ENCODE results near the gene NAT9.

The NAT9 gene

DNA sequence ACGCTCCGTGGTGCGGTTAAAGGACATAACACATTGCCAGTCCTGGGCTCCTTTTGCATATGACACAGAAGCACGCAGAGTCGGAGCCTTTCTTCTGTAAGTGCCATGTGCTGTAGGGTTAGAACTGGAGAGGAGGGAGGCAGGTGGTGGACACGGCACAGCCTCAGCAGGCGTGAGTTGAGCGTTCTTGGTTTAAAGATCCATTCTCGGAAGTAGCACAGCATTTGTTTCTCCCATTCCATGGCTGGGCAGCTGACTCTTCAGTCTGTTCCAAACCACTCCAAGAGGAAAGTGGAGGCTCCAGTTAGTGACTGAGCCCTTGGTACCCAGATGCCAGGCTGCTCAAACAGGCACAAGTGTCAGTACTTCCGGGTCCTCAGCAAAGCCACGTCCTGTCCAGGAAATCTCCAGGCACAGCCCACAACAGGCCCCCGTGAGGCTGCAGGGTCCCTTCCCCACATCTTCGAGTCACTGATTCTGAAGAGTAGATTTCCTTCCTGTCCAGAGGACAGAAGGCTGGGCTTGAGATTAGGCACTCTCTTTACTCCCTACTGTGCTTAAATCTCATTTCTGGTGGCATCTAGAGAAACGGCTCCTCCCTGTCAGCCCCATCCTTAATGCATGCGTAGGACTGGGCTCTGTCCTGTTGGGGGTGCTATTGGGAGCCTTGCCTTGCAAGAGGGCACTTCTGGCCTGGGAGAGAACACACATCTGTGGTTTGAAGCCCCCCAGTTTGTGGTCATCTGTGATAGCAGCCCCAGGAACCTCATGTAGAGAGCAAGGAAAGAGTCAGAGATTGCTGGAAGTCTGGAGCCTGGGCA is 39.6 kb upstream of the NAT9 start:
- 84 to 85% methylated on average over 15 of the region's 15 CpGs for WGBS, 2 experiments
- Histone ChIP-seq H3K4me3 (ENCODE audit: insufficient read depth, low read depth, low read length) (no peak overlapping the region), H3K36me3 (ENCODE audit: control insufficient read depth, insufficient read depth, low read length) (no peaks in the 10 kb centered on the region), H3K4me1 (ENCODE audit: control insufficient read depth, insufficient read depth, low read length) (peaks cover 10% of the 10 kb centered on the region), H3K9me3 (ENCODE audit: control insufficient read depth, low read length) (no peaks in the 10 kb centered on the region), H3K27me3 (ENCODE audit: control insufficient read depth, insufficient read depth, low read length, poor library complexity, severe bottlenecking) (no peaks in the 10 kb centered on the region), H3K27ac (ENCODE audit: insufficient read depth, low read depth, low read length, poor library complexity, severe bottlenecking) (no peak overlapping the region)

DNA sequence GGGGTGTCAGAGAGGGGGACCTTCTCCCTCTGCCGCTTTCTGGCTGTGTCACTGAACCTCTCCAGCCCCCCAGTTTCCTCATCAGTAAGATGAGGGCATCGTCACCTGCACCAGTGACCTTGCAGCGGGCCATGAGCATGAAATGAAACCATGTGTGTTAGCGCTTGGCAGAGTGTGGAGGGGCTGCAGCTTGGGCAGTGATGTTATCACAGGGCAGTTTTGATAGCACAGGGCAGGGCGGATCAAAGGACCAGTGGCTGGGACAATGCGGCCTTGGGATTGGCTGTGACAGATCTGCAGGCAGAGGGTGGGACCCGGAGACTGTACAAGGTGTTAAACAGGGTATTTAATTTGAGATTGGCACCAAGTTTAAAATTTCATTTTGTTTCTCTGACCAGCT is 38.9 kb upstream of the NAT9 start:
- H3K4me3 ChIP-seq (ENCODE audit: insufficient read depth, low read depth, low read length): no peak overlapping the region
- H3K4me1 ChIP-seq (ENCODE audit: control insufficient read depth, insufficient read depth, low read length): peaks cover 10% of the 10 kb centered on the region
- 95 to 96% methylated on average over 7 of the region's 7 CpGs for WGBS, 2 experiments
- no peaks in the 10 kb centered on the region for H3K27me3 ChIP-seq (ENCODE audit: control insufficient read depth, insufficient read depth, low read length, poor library complexity, severe bottlenecking)
- H3K27ac ChIP-seq (ENCODE audit: insufficient read depth, low read depth, low read length, poor library complexity, severe bottlenecking): no peak overlapping the region
- H3K9me3 ChIP-seq (ENCODE audit: control insufficient read depth, low read length): no peaks in the 10 kb centered on the region
- no peaks in the 10 kb centered on the region for H3K36me3 ChIP-seq (ENCODE audit: control insufficient read depth, insufficient read depth, low read length)

DNA sequence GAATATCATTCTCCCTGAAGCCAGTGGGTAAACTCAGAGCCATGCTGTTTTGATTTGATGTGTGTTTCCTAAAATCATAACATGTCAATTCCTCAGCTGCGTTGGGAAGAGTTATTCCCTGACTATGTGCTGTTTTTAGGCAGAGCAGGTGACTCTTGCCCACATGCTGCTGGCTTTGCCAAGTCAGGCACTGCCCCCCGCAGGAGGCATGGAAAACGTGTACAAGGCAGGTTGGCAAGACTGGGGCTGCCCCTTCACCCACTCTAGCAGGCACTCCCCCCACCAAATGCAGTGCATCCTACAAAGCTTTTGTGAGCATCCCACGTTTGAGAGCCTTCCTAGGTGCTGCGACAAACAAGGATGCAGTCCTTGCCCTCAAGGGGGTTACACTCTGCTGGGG is 38.3 kb upstream of the NAT9 start:
- WGBS, 2 experiments: 87 to 88% methylated on average over 5 of the region's 5 CpGs

DNA sequence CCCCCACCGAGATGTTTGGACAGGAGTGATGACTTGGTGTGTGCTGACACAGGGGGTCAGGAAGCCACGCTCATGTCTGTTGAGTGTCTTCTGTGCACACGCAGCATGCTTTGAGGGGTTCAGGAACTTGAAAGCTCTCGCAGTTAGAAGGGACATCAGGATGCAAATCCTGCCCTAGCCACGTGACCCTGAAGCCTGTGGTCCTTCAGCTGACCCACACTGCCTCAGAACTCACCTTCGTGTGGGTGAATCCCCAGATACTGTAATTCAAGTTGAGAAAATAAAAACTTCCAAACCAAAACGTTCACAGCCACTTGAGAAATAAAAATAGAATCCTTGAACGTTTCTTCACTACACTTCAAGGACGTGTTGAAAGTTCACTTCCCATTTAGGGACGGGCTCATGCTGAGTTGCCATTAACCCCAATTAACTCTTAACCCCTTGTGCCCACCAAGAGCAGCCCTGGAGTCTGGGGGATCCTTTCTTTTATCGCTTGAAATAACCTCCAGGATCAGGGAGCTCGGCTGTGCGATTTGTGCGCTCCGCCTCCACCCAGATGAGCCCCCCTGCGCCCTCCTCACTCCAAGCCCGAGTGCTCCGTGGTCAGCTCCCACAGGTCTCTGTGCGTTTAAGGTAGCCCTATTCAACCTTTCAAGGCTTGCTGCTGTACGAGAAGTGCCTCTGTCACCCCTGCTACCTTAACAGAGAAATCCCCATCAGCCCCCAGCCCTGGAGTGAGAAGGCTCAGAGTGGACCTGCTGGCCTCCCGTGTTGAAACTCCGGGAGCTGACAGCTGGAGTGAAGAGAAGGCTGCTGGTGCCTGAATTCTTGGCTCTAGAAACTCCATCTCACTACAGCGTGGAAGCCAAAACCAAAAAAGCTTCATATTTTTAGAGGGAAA is 36.2 kb upstream of the NAT9 start:
- H3K27me3 ChIP-seq (ENCODE audit: control insufficient read depth, insufficient read depth, low read length, poor library complexity, severe bottlenecking): no peaks in the 10 kb centered on the region
- no peak overlapping the region for H3K27ac ChIP-seq (ENCODE audit: insufficient read depth, low read depth, low read length, poor library complexity, severe bottlenecking)
- peak overlapping the region; percentile 3 for H3K4me3 ChIP-seq (ENCODE audit: insufficient read depth, low read depth, low read length)
- H3K36me3 ChIP-seq (ENCODE audit: control insufficient read depth, insufficient read depth, low read length): no peaks in the 10 kb centered on the region
- H3K4me1 ChIP-seq (ENCODE audit: control insufficient read depth, insufficient read depth, low read length): peaks cover 10% of the 10 kb centered on the region
- no peaks in the 10 kb centered on the region for H3K9me3 ChIP-seq (ENCODE audit: control insufficient read depth, low read length)
- 45 to 46% methylated on average over 23 of the region's 23 CpGs for WGBS, 2 experiments

More for the DNA sequence above, 38.3 kb upstream of the NAT9 start:
- H3K4me3 ChIP-seq (ENCODE audit: insufficient read depth, low read depth, low read length): no peak overlapping the region
- no peaks in the 10 kb centered on the region for H3K27me3 ChIP-seq (ENCODE audit: control insufficient read depth, insufficient read depth, low read length, poor library complexity, severe bottlenecking)
- peaks cover 10% of the 10 kb centered on the region for H3K4me1 ChIP-seq (ENCODE audit: control insufficient read depth, insufficient read depth, low read length)
- no peaks in the 10 kb centered on the region for H3K9me3 ChIP-seq (ENCODE audit: control insufficient read depth, low read length)
- H3K27ac ChIP-seq (ENCODE audit: insufficient read depth, low read depth, low read length, poor library complexity, severe bottlenecking): no peak overlapping the region
- H3K36me3 ChIP-seq (ENCODE audit: control insufficient read depth, insufficient read depth, low read length): no peaks in the 10 kb centered on the region

DNA sequence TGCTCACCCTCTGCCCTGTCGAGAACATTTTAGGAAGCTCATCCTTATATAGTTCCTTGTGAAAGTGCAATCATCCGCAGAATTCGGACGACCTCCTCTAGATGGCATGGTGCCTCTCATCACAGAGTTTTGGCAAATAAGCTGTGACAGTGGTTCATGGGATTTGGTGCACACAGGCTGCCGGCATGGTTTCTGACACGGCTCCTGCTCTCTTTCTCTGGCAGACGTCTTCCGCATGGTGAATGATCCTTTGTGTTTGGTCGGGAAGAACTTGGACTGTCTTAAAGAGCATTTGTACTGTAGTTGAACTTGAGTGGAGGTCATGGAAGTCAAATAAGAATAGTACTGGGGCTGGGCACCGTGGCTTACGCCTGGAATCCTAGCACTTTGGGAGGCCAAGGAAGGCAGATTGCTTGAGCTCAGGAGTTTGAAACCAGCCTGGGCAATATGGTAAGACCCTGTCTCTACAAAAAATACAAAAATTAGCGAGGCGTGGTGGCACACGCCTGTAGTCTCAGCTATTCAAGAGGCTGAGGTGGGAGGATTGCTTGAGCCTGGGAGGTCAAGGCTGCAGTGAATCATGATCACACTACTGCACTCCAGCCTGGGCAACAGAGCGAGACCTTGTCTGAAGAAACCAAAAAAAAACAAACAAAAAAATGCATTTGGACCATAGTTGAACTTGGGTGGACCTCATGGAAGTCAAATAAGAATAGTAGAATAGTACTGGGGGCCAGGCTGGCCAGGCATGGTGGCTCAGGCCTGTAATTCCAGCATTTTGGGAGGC is 34.7 kb upstream of the NAT9 start:
- H3K9me3 ChIP-seq (ENCODE audit: control insufficient read depth, low read length): no peaks in the 10 kb centered on the region
- H3K4me3 ChIP-seq (ENCODE audit: insufficient read depth, low read depth, low read length): no peak overlapping the region
- WGBS, 2 experiments: 94% methylated on average over 15 of the region's 15 CpGs
- no peak overlapping the region for H3K27ac ChIP-seq (ENCODE audit: insufficient read depth, low read depth, low read length, poor library complexity, severe bottlenecking)
- no peaks in the 10 kb centered on the region for H3K36me3 ChIP-seq (ENCODE audit: control insufficient read depth, insufficient read depth, low read length)
- peaks cover 10% of the 10 kb centered on the region for H3K4me1 ChIP-seq (ENCODE audit: control insufficient read depth, insufficient read depth, low read length)
- H3K27me3 ChIP-seq (ENCODE audit: control insufficient read depth, insufficient read depth, low read length, poor library complexity, severe bottlenecking): no peaks in the 10 kb centered on the region

DNA sequence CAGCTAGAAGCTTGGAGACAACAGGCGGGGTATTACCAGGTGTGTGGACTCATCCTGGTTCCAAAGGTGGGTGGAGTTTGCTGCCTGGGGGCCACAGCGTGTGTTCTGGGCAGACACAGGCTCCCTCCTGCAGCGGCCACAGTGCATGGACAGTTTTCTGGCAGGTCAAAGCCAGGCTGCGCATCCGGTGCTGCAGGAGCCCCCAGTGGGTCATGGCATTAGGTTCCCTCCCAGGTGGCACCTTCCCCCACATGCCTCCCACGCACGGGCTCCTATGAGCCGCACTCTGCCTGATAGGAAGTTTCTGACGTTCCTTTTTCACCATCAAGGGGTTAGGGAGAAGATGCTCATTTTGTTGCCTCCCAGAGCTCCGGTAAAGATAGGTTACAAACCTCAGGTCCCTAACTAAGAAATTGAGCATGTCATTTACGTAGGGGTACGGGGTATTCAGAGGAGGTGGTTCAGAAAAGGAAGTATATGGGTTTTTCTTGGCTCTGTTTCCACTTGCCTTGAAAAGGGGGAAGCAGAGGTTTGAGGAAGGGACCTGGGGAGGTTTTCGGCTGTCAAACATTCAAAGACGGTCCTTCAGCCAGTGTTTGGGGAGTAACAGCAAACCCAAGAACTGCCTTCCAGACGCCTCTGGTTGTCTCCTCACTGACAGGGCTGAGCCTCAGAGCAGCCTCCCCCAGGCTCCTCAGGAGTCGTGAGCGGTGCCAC is 32.7 kb upstream of the NAT9 start:
- H3K36me3 ChIP-seq (ENCODE audit: control insufficient read depth, insufficient read depth, low read length): no peaks in the 10 kb centered on the region
- H3K9me3 ChIP-seq (ENCODE audit: control insufficient read depth, low read length): no peaks in the 10 kb centered on the region
- H3K27me3 ChIP-seq (ENCODE audit: control insufficient read depth, insufficient read depth, low read length, poor library complexity, severe bottlenecking): no peaks in the 10 kb centered on the region
- H3K4me3 ChIP-seq (ENCODE audit: insufficient read depth, low read depth, low read length): no peak overlapping the region
- WGBS, 2 experiments: 91 to 92% methylated on average over 17 of the region's 17 CpGs
- H3K27ac ChIP-seq (ENCODE audit: insufficient read depth, low read depth, low read length, poor library complexity, severe bottlenecking): no peak overlapping the region
- H3K4me1 ChIP-seq (ENCODE audit: control insufficient read depth, insufficient read depth, low read length): peaks cover 10% of the 10 kb centered on the region

DNA sequence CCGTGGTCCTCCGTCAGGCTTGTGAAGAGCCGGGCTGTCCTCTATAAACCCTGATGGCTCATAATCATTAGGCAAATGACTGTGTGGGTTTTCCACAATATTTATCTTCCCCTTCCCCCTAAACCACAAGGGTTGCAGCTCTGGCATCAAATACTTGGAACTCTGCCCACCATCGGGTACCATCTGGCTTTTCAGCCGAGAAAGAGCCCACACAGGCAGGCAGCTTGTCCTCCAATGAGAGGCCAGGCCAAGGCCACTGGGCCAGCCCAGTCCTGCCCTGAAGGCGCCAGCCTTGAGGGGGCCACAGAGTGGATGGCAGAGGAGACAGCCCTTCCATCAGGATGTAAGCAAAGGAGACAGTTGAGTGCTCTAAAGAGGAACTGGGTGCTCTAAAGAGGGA is 31.8 kb upstream of the NAT9 start:
- Histone ChIP-seq H3K4me1 (ENCODE audit: control insufficient read depth, insufficient read depth, low read length) (peaks cover 6% of the 10 kb centered on the region), H3K36me3 (ENCODE audit: control insufficient read depth, insufficient read depth, low read length) (no peaks in the 10 kb centered on the region), H3K27me3 (ENCODE audit: control insufficient read depth, insufficient read depth, low read length, poor library complexity, severe bottlenecking) (no peaks in the 10 kb centered on the region), H3K27ac (ENCODE audit: insufficient read depth, low read depth, low read length, poor library complexity, severe bottlenecking) (no peak overlapping the region), H3K9me3 (ENCODE audit: control insufficient read depth, low read length) (no peaks in the 10 kb centered on the region), H3K4me3 (ENCODE audit: insufficient read depth, low read depth, low read length) (no peak overlapping the region)
- 93 to 94% methylated on average over 6 of the region's 6 CpGs for WGBS, 2 experiments

DNA sequence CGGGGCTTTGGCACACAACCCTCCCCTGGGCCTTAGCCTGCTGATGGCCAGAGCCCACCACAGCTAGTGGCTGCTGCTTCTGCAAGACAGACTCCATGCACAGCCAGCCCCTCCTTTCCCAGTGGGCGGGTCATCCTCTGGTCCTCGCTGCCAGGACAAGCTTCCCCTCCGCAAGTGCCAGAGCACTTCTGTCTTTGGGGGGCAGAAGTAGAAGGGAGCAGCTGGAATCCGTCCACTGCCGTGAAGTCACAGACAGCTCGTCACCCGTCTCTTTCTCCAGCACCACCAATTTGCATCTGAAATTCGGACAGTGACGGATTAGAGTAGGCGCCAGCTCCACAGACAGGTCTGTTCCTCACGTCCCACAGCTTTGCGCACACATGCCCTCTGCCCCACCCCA is 31.3 kb upstream of the NAT9 start:
- Histone ChIP-seq H3K36me3 (ENCODE audit: control insufficient read depth, insufficient read depth, low read length) (no peaks in the 10 kb centered on the region), H3K27ac (ENCODE audit: insufficient read depth, low read depth, low read length, poor library complexity, severe bottlenecking) (no peak overlapping the region), H3K9me3 (ENCODE audit: control insufficient read depth, low read length) (no peaks in the 10 kb centered on the region), H3K4me3 (ENCODE audit: insufficient read depth, low read depth, low read length) (no peak overlapping the region), H3K27me3 (ENCODE audit: control insufficient read depth, insufficient read depth, low read length, poor library complexity, severe bottlenecking) (no peaks in the 10 kb centered on the region), H3K4me1 (ENCODE audit: control insufficient read depth, insufficient read depth, low read length) (peaks cover 2% of the 10 kb centered on the region)
- 92 to 94% methylated on average over 13 of the region's 13 CpGs for WGBS, 2 experiments

DNA sequence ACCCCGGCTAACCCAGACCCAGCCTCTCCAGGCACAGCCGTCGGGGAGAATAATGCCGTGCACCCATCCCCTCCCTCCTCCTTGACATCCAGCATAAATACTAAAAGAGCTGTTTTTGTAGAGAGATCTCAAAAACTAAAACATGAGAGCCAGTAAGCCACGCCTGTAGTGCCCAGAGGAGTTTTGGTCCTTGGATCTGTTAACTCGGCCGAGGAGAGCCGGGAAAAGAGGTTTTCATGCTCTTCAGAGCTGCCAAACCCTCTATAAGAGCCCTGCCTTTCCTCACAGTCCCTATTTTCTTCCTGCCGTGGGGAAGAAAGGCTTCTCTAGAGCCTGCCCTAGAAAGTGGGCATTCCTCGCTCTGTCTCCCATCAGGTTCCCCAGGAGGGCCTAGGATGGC is 30.2 kb upstream of the NAT9 start:
- 91 to 92% methylated on average over 10 of the region's 10 CpGs for WGBS, 2 experiments
- Histone ChIP-seq H3K27ac (ENCODE audit: insufficient read depth, low read depth, low read length, poor library complexity, severe bottlenecking) (no peak overlapping the region), H3K36me3 (ENCODE audit: control insufficient read depth, insufficient read depth, low read length) (no peaks in the 10 kb centered on the region), H3K4me1 (ENCODE audit: control insufficient read depth, insufficient read depth, low read length) (no peaks in the 10 kb centered on the region), H3K4me3 (ENCODE audit: insufficient read depth, low read depth, low read length) (no peak overlapping the region), H3K9me3 (ENCODE audit: control insufficient read depth, low read length) (no peaks in the 10 kb centered on the region), H3K27me3 (ENCODE audit: control insufficient read depth, insufficient read depth, low read length, poor library complexity, severe bottlenecking) (no peaks in the 10 kb centered on the region)
